ENCODE data around the gene CCDC50.
A peak's percentile ranks its signal among the peaks of the same experiment; 100 is the strongest.

Gene CCDC50

GRCh38 chr3:191320316-191320715 lies 8.9 kb upstream of the CCDC50 start:
- no peak for DNase-seq

GRCh38 chr3:191321019-191321767 lies 8.0 kb upstream of the CCDC50 start:
- DNase-seq: no peak

GRCh38 chr3:191324936-191325335 lies 4.3 kb upstream of the CCDC50 start:
- no peak for DNase-seq

- DNase-seq: no peak
Measured at GRCh38 chr3:191327526-191327925, 1.7 kb upstream of the CCDC50 start.

- no peak for DNase-seq
Measured at GRCh38 chr3:191328383-191328961, 722 bp upstream of the CCDC50 start.

GRCh38 chr3:191329654-191330529 lies 698 bp downstream of the CCDC50 start, which contains the start of gene UTS2B:
Gene UTS2B (minus strand): TSS chr3:191330526. CDS start chr3:191282189, 48,337 bp downstream.
- DNase-seq: peak in 1 of 2 experiments; percentile 13

GRCh38 chr3:191330530-191331048 lies 1.4 kb downstream of the CCDC50 start:
- DNase-seq: no peak

GRCh38 chr3:191331388-191331787 lies 2.2 kb downstream of the CCDC50 start:
- no peak for DNase-seq

GRCh38 chr3:191333298-191333880 lies 4.2 kb downstream of the CCDC50 start:
- no peak for DNase-seq

- no peak for DNase-seq
Measured at GRCh38 chr3:191334346-191334893, 5.2 kb downstream of the CCDC50 start.

- no peak for DNase-seq
Measured at GRCh38 chr3:191336833-191337232, 7.6 kb downstream of the CCDC50 start.

- no peak for DNase-seq
Measured at GRCh38 chr3:191338177-191338488, 8.9 kb downstream of the CCDC50 start.

GRCh38 chr3:191339316-191339917 lies 10.2 kb downstream of the CCDC50 start:
- DNase-seq: no peak

GRCh38 chr3:191340351-191340750 lies 11.2 kb downstream of the CCDC50 start:
- DNase-seq: no peak

- no peak for DNase-seq
Measured at GRCh38 chr3:191340966-191341365, 11.8 kb downstream of the CCDC50 start.

- no peak for DNase-seq
Measured at GRCh38 chr3:191342006-191342405, 12.8 kb downstream of the CCDC50 start.

- peak in 1 of 2 experiments; percentile 6 for DNase-seq
Measured at GRCh38 chr3:191342411-191342810, 13.2 kb downstream of the CCDC50 start.

- DNase-seq: no peak
Measured at GRCh38 chr3:191343115-191343514, 13.9 kb downstream of the CCDC50 start.

- DNase-seq: no peak
Measured at GRCh38 chr3:191343913-191344312, 14.7 kb downstream of the CCDC50 start.

GRCh38 chr3:191345334-191345733 lies 16.1 kb downstream of the CCDC50 start:
- no peak for DNase-seq

- DNase-seq: no peak
Measured at GRCh38 chr3:191347228-191347627, 18.0 kb downstream of the CCDC50 start.

GRCh38 chr3:191348098-191348497 lies 18.9 kb downstream of the CCDC50 start:
- DNase-seq: no peak

Data from NCI-H187 (cell line).